Glutamatergic neuron (in vitro differentiated cells): Measurements from ENCODE around the gene LGALS9. TPM values are rescaled to one million over a fixed set of nuclear protein-coding genes. Genes with fewer than 3 reads are reported as not detected.
"Not testable (repeated sequence)": the region's sequence is repeated elsewhere in the genome, so short reads cannot be mapped to it uniquely, and the experiment has no call there.

ENCODE experiments used
- DNase-seq: peaks from one replicate; pipeline ENCODE4 v3.0.0; 2022
- H3K27ac Mint-ChIP-seq: one replicate; pipeline ENCODE4 v1.8.0; 2020; ENCODE audit warnings: mild to moderate bottlenecking, mixed read lengths, inconsistent platforms; ENCODE audit not compliant: unreplicated experiment
- H3K27me3 Mint-ChIP-seq: one replicate; pipeline ENCODE4 v1.8.0; 2020; ENCODE audit warnings: mild to moderate bottlenecking, moderate library complexity, mixed read lengths, inconsistent platforms; ENCODE audit not compliant: unreplicated experiment
- H3K36me3 Mint-ChIP-seq: one replicate; pipeline ENCODE4 v1.8.0; 2020; ENCODE audit warnings: mild to moderate bottlenecking, mixed read lengths, inconsistent platforms; ENCODE audit not compliant: unreplicated experiment
- H3K4me1 Mint-ChIP-seq: one replicate; pipeline ENCODE4 v1.8.0; 2020; ENCODE audit warnings: mild to moderate bottlenecking, low read depth, mixed read lengths, inconsistent platforms; ENCODE audit not compliant: unreplicated experiment
- H3K4me3 Mint-ChIP-seq: one replicate; pipeline ENCODE4 v1.8.0; 2020; ENCODE audit warnings: mild to moderate bottlenecking, mixed read lengths, inconsistent platforms; ENCODE audit not compliant: unreplicated experiment
- H3K9me3 Mint-ChIP-seq: one replicate; pipeline ENCODE4 v1.8.0; 2020; ENCODE audit warnings: mild to moderate bottlenecking, moderate library complexity, mixed read lengths, inconsistent platforms; ENCODE audit not compliant: unreplicated experiment
- CTCF ChIP-seq: fragments of 200-600 bp; sonication (generic); IDR thresholded peaks from one replicate; pipeline ENCODE4 v1.5.0; 2021; ENCODE audit not compliant: partially characterized antibody, unreplicated experiment
- total RNA-seq: library from RNA; stranded (reverse); fragmentation: NEBNext Ultra II Directional; extraction: Animal tissue kit (Norgen Biotek cat#: 25700); gene quantifications from one replicate; pipeline ENCODE4 v1.2.1, GENCODE V29; 2021; ENCODE audit not compliant: unreplicated experiment

LGALS9 gene
- total RNA-seq, 1 donor from 2014 or later = 6.5 TPM

- Mint-ChIP-seq H3K4me3 (no peak overlapping the region), H3K4me1 (no peaks in the 10 kb centered on the region), H3K27me3 (peaks cover 11% of the 10 kb centered on the region), H3K9me3 (peaks cover 3% of the 10 kb centered on the region), H3K36me3 (no peaks in the 10 kb centered on the region), H3K27ac (no peak overlapping the region)
- TF ChIP-seq CTCF = no peak
- no peak for DNase-seq
These were observed 40.6 kb downstream of the LGALS9 start for GRCh38 chr17:27671591-27671910.

- not testable (repeated sequence) for H3K4me3 Mint-ChIP-seq, DNase-seq, H3K9me3 Mint-ChIP-seq, H3K4me1 Mint-ChIP-seq, H3K36me3 Mint-ChIP-seq, H3K27ac Mint-ChIP-seq
- peaks cover 11% of the 10 kb centered on the region for H3K27me3 Mint-ChIP-seq
These were observed 41.0 kb downstream of the LGALS9 start for GRCh38 chr17:27671977-27672480.

GRCh38 chr17:27674335-27674734 lies 43.3 kb downstream of the LGALS9 start:
- Mint-ChIP-seq H3K4me3 (no peak overlapping the region), H3K27me3 (peaks cover 8% of the 10 kb centered on the region), H3K9me3 (peaks cover 3% of the 10 kb centered on the region), H3K4me1 (no peaks in the 10 kb centered on the region), H3K36me3 (no peaks in the 10 kb centered on the region), H3K27ac (no peak overlapping the region)
- no peak for DNase-seq
- no peak for TF ChIP-seq CTCF

GRCh38 chr17:27677191-27677590 lies 46.2 kb downstream of the LGALS9 start:
- H3K27me3 Mint-ChIP-seq = peaks cover 8% of the 10 kb centered on the region
- no peak for TF ChIP-seq CTCF
- H3K9me3 Mint-ChIP-seq = peaks cover 1% of the 10 kb centered on the region
- H3K36me3 Mint-ChIP-seq = no peaks in the 10 kb centered on the region
- no peaks in the 10 kb centered on the region for H3K4me1 Mint-ChIP-seq
- no peak for DNase-seq
- no peak overlapping the region for H3K27ac Mint-ChIP-seq
- no peak overlapping the region for H3K4me3 Mint-ChIP-seq

GRCh38 chr17:27686322-27686721 lies 55.3 kb downstream of the LGALS9 start:
- not testable (repeated sequence) for H3K9me3 Mint-ChIP-seq, H3K27me3 Mint-ChIP-seq, H3K4me3 Mint-ChIP-seq, DNase-seq, H3K27ac Mint-ChIP-seq, H3K4me1 Mint-ChIP-seq
- H3K36me3 Mint-ChIP-seq = peaks cover 15% of the 10 kb centered on the region

GRCh38 chr17:27690882-27691281 lies 59.9 kb downstream of the LGALS9 start:
- Mint-ChIP-seq H3K36me3 (peaks cover 15% of the 10 kb centered on the region), H3K4me1 (no peaks in the 10 kb centered on the region), H3K27me3 (peaks cover 1% of the 10 kb centered on the region)

GRCh38 chr17:27695254-27695814 lies 64.3 kb downstream of the LGALS9 start:
- H3K36me3 Mint-ChIP-seq = peaks cover 16% of the 10 kb centered on the region
- not testable (repeated sequence) for H3K27ac Mint-ChIP-seq, H3K4me3 Mint-ChIP-seq, DNase-seq, H3K9me3 Mint-ChIP-seq, H3K27me3 Mint-ChIP-seq, H3K4me1 Mint-ChIP-seq

More at GRCh38 chr17:27690882-27691281, 59.9 kb downstream of the LGALS9 start:
- no peak for DNase-seq
- no peak for TF ChIP-seq CTCF
- no peak overlapping the region for H3K4me3 Mint-ChIP-seq
- no peak overlapping the region for H3K27ac Mint-ChIP-seq
- peaks cover 6% of the 10 kb centered on the region for H3K9me3 Mint-ChIP-seq
